Endothelial cell of hepatic sinusoid (primary cell): ENCODE results near the gene TRPM3.
"Not testable (repeated sequence)": the region's sequence is repeated elsewhere in the genome, so short reads cannot be mapped to it uniquely, and the experiment has no call there.

Experiments
- in situ Hi-C: cut with HindIII; loops from 2 replicates; pipeline ENCODE4 v1.10.0; 2017; ENCODE audit warnings: low sequenced_read_pairs

The TRPM3 gene

DNA sequence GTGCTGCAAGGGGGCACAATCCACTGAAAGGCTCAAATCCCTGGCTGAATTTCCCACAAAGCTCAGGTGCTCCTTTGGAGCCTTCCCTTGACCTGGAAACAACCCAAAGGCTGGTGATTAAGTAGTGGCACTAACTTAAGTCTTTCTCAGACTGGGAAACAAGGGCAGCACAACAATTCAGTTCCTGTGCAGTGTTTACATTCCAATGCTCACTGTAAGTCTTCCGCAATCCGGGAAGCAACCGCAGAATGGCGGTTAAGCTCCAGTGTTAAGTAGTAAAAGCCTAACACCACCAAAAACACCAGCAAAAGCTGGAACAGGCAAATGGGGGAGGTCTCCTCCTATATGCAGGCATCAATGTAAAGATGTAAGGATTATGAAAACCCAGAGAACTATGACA, 117.2 kb downstream of the TRPM3 start:
- in situ Hi-C loops: no loop called here

DNA sequence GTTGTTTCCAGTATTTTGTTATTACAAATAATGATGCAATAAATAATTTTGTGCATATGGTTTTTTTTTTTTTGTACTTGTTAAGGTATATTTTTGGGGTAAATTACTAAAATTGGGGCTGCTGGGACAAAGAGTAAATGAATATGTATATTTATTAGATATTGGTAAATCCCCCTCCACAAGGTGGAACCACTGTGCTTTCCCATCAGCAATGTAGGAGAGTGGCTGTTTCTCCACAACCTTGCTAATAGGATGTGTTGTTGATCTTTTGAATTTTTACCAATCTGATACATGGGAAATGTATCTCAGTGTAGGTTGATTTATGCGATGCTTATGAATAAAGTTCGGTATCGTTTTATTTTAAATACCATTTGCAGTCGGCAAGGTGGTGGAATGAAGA, 118.1 kb downstream of the TRPM3 start:
- in situ Hi-C loops: no loop called here

GRCh38 chr9:71001780-71002386, 119.5 kb downstream of the TRPM3 start:
- in situ Hi-C loops: no loop called here

GRCh38 chr9:70998962-70999361, 122.5 kb downstream of the TRPM3 start:
- in situ Hi-C loops: no loop called here

GRCh38 chr9:70995511-70995910, 125.9 kb downstream of the TRPM3 start:
- in situ Hi-C loops: no loop called here

GRCh38 chr9:70994582-70994981, 126.8 kb downstream of the TRPM3 start:
- in situ Hi-C loops: no loop called here

- in situ Hi-C loops: no loop called here
These were observed 132.9 kb downstream of the TRPM3 start for GRCh38 chr9:70988551-70988950.

DNA sequence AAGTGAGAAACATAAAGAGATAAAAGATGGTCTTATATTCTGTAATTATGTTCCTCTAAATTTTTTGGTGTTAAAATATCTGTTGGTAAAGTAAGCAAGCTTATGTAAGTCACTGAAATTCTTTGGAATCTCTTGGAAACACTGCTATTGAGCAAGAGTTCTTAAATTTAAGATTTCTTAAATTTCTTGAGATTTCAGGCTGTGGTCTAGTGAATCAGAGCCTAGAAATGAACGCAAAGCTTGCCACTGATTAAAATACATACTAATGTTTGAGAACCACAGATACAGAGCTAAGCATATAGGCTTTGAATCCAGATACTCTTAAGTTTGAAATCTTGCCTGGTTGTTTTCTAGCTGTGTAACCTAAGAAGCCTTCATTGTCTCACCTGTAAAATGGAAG, 133.4 kb downstream of the TRPM3 start:
- in situ Hi-C loops: no loop called here

- in situ Hi-C loops: no loop called here
These were observed 134.4 kb downstream of the TRPM3 start for GRCh38 chr9:70986984-70987383.

DNA sequence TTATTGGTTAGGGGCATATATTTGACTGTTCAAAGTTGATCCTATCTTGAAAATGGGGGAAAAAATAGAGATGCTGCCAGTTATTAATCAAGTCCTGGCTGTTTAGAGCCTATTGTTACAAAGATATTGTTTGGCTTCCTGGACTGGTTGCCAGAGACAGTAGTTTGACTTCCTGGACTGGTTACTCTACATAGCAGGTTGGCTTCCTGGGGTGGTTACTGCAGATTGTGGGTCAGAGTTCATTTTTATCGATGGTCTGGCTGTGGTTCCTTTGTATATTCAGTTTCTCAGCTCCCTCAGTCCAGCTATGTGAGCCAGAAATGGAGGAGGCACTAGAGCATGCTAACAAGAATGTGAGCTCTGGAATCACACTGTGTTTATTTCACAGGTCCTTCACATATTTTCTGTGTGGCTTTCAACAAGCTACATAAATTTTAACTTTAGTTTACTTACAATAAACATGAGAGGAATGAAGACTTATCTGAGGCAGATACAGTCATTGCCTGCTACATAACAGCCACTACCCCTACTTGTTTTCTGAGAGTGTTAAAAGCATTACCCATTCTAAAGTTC, 137.6 kb downstream of the TRPM3 start:
- in situ Hi-C loops: no loop called here

DNA sequence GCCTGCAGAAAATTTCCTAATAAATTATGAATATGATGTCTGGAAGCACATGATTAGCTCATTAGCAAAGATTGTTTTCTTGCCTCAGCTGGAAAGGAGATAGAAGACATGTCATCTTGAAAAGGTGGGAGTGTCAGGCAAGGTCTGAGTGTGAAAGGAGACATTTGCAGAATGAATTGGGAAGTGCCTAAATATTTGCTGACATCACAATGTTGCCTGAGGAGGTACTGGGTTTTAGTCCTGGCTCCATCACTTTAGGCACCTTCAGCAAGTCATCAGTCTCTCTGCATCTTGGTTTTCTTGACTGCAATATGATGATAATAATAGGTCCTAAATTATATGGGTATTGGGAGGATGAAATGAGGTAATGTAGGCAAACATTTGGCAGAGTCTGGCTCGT, 140.1 kb downstream of the TRPM3 start:
- in situ Hi-C loops: no loop called here

DNA sequence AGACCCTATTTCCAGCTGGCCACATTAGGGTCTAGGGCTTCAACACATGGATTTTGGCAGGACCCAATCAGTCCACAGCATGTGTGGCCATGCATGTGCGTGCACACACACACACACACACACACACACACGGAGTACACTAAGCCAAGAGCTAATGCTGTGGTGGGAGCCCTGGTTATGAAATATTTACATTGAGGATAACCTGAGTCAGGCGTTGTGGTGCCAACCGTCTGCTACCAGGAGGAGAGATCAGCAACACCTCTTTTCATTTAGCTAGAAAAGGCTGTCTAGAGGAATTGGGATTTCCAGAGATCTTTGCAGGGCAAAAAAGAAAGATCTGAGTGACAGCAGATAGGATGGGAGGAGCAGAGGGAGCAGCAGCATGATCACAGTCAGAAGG, 141.5 kb downstream of the TRPM3 start:
- in situ Hi-C loops: loop anchor here (5.0 kb wide), 1 partner anchor 57 kb away; no protein-coding TSS in a partner anchor

DNA sequence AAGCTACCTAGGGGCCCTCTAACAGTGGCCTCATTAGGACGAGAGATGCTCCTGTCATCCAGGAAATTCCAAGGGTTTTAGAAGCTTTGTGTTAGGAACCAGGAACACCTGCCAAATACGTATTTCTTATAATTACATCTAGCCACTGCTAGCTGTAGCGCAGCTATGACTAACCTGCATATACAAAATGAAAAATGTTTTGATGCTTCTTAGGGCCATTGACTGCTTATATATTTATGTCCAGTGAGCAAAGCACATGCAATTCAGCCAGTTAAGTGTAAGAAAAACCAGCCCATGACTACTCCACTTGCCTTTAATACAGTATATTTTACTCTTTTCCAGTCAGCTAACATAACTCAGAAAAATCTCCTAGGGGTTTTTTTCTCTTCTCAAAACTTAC, 143.3 kb downstream of the TRPM3 start:
- in situ Hi-C loops: loop anchor here (5.0 kb wide), 1 partner anchor 59 kb away; no protein-coding TSS in a partner anchor

DNA sequence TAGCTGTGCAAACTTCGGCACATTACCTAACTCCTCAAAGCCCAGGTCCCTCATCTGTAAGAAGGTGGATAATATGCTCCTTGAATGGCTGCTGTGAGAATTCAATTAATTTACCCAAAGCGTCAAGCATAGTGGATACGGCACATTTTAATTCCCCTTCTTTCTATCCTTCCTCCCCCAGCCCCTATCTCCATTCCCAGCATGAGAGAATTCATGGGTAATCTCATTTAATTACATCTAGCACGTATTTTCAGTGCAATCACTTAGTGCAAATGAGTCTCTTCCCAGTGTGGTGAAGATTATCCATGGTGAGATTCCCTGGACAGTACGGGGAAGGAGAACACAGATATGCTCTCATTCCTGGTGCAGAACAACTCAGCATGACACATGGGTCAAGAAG, 145.6 kb downstream of the TRPM3 start:
- in situ Hi-C loops: loop anchor here (5.0 kb wide), 1 partner anchor 61 kb away; no protein-coding TSS in a partner anchor

DNA sequence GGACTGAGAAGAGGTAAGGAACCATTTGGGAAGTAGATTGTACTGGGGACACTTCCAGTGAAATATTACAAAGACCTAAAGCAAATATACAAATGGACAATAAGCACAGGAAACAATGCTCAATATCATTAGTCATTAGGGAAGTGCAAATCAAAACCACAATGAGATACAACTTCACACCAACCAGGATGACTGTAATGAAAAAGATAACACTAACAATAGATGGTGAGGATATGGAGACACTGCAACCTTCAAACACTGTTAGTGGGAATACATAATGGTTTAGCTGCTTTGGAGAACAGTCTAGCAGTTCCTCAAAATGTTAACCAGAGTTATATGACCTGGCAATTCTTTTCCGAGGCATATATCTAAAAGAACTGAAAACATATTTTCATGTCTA, 149.7 kb downstream of the TRPM3 start:
- in situ Hi-C loops: no loop called here

GRCh38 chr9:70966380-70966779, 155.0 kb downstream of the TRPM3 start:
- in situ Hi-C loops: not testable (repeated sequence)

- in situ Hi-C loops: no loop called here
These were observed 156.6 kb downstream of the TRPM3 start for GRCh38 chr9:70964861-70965260.

GRCh38 chr9:70963554-70963953, 157.9 kb downstream of the TRPM3 start:
- in situ Hi-C loops: no loop called here

GRCh38 chr9:70962761-70963440, 158.5 kb downstream of the TRPM3 start:
- in situ Hi-C loops: no loop called here

DNA sequence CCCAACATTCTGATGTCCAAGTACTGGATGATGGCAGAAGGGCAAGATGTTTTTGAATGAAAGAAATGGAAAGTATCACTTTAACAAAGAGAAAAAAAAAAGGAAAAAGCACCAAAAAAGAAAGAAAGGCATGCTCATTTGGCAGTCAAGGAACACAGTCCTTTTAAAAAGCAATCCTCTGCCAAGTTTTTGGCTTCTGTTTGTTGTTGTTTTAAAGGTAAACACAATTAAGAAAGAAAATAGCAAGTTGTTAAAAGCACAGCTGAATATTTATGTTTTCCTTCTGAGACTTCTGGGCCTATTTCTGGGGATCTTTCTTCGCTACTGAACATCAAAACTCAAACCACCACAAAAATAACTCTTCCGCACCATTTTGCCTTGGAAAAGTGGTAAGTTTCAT, 162.1 kb downstream of the TRPM3 start:
- in situ Hi-C loops: no loop called here

DNA sequence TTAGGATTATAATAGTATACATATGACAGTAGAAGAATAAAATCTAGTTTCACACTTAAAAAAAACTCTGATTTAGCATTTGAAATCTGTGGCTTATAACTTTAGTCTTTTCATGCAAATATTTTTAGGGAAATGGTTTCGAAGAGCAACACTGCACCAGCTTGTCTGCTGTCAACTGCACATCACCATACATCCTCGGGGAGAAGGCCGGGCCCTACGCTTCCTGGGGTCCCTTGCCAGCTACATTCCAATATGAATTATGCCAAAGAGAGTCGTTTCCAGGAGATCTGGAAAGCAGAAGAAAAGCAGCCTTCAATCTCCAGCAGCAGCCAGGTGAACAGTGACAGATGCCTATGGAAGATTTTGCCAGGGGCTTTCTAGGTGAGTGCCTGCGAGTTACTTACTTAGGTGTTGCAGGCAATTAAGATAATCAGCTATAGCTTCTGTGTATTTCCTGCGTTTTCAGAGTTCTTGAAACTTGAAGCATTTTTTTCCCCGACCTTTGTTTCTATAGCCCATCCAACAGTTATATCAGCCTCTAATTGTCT, 166.8 kb downstream of the TRPM3 start:
- in situ Hi-C loops: no loop called here

DNA sequence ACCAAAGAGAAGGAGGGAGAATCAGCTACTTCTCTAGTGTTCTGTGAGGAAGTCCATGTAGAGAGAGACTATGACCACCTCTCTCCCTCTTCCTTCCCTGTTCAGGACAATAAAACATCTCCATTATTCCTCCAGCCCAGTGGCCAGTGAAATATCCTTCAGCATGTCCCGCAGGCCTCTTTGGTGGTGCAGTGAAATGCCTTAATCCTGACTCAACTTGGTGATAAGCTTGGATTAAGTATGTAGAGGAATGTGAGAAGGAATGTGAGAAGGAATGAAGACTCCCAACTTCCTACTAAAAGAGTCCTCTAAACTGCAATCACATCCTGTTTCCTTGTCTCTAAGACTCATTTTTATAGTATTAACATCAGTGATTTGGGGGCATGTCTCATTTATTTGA, 167.3 kb downstream of the TRPM3 start:
- in situ Hi-C loops: no loop called here
